Stimulated activated CD4-positive, alpha-beta T cell treated with anti-CD3 and anti-CD28 coated beads, Interleukin-15, amount 100 ng/mL, for 24 hours (primary cell): ENCODE measurements around the gene CUL7.
"Not testable (repeated sequence)": the region's sequence is repeated elsewhere in the genome, so short reads cannot be mapped to it uniquely, and the experiment has no call there.

Source experiments
- DNase-seq: peaks from one replicate; pipeline ENCODE4 v3.0.0-alpha.2; 2020

Gene CUL7

GRCh38 chr6:43043310-43043709 lies 10.3 kb downstream of the CUL7 start:
- DNase-seq = no peak

DNA sequence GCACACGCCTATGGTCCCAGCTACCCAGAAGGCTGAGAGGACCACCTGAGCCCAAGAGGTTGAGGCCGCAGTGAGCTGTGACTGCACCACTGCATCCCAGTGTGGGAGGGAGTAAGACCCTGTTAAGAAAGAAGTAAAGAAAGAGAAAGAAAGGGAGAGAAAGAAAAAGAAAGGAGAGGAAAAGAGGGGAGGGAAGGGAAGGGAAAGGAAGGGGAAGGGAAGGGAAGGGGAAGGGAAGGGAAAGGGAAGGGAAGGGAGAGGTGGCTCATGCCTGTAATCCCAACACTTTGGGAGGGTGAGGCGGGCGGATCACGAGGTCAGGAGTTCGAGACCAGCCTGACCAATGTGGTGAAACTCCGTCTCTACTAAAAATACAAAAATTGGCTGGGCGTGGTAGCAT lies 12.2 kb downstream of the CUL7 start:
- DNase-seq = not testable (repeated sequence)

- DNase-seq = no peak
These were observed 13.0 kb downstream of the CUL7 start for GRCh38 chr6:43040542-43041257.

DNA sequence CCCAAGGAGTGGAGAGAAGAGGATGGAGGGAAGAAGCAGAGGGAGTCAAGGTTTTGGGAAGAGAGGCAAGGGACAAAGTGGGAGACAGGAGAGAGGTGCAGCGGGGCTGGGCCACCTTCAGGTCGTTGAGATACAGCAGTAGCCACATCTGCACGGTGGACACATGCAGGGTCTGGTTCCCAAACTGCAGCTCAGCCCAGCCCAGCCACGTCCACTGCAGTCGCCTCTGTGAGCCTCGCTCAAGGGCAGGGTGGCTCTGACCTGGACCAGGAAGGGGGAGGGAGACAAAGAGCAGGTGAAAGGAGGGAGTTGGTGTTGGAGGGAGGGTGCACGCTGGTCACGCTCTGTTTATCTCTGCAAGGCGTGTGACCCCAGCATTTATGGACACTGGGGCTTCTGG lies 14.9 kb downstream of the CUL7 start:
- no peak for DNase-seq

DNA sequence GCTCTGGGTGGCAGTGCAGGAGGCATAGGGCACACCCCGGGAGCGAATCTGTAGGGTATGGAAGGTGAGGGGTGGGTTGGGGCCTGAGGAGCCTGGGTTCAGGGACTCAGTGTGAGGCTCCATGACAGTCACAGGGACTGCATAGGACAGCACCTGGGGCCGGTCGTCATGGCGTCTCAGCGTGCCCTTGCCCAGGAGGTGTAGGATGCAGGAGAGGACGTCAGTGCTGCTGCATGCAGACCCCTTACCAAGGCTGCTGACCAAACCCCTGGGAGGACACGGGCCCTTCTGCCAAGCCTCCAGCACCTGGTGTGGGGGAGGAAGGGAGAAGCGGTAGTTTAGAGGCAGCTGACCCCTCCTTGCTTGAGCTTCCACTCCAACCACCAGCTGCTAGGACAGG lies 15.9 kb downstream of the CUL7 start:
- no peak for DNase-seq

DNA sequence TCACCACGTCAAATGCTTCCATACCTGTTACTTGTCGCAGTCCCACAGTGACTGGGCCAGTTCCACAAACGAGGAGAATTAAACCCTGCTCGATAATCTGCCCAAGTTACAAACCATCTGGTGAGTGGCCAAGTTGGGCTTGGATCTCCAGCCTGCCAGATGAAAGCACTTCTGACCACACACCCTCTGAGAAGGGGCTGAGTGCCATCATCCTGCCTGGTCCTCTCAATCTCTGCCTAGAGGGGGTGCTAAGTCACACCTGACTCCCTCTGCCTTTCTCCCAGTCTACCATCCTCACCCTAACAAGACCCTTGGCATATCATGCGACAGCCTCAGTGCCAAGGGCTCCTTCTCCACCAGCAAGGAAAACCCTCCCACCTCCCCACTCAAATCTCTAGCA lies 16.5 kb downstream of the CUL7 start:
- no peak for DNase-seq

GRCh38 chr6:43036712-43037111 lies 16.9 kb downstream of the CUL7 start:
- DNase-seq = no peak

- DNase-seq = no peak
These were observed 18.0 kb downstream of the CUL7 start for GRCh38 chr6:43035495-43036194.

DNA sequence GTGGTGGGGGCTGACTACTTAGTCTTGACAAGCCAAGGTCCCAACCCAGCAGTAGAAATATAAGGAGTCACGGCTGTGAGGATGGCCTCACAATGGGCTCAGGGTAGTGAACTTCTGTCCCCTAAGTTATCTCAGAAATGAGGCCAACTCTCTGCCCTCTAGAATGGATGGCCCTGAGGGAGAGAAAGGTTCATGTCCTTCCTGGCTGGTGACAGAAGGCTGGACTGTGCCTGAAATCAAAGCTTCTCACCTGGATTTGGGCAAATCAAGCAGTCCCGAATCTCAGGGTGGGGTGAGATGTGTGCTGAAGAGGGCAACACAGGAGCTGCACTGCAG lies 19.5 kb downstream of the CUL7 start:
- DNase-seq = no peak

GRCh38 chr6:43033496-43034189 lies 20.0 kb downstream of the CUL7 start:
- DNase-seq = no peak

DNA sequence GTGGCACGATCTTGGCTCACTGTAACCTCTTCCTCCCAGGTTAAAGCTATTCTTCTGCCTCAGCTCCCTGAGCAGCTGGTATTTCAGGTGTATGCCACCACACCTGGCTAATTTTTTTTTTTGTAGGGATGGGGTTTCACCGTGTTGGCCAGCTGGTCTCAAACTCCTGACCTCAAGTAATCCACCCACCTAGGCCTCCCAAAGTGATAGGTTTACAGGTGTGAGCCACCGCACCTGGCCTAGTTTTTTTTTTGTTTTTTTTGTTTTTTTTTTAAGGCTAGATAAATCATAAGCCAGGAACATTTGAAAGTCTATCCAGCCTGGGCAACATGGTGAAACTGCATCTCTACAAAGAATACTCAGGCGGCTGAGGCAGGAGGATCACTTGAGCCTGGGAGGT lies 21.3 kb downstream of the CUL7 start:
- DNase-seq = no peak

DNA sequence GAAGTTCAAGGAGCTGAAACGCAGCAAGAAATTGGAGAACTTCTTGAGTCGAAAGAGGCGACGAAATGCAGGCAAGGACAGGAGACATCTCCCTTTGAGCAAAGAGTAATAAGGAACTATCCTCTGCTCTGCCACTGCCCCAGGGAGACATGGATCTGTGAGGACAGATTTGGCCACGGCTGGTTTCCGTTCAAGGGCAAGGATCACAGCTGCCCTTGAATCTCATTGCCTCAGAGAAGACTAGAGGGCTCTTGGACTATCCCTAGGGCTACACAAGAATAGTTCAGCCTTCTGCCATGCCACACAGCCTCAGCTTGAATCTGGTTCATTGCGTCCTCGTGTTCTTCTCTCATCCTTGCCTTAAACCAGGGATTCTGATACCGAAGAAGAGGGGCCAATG lies 24.5 kb downstream of the CUL7 start:
- DNase-seq = no peak

DNA sequence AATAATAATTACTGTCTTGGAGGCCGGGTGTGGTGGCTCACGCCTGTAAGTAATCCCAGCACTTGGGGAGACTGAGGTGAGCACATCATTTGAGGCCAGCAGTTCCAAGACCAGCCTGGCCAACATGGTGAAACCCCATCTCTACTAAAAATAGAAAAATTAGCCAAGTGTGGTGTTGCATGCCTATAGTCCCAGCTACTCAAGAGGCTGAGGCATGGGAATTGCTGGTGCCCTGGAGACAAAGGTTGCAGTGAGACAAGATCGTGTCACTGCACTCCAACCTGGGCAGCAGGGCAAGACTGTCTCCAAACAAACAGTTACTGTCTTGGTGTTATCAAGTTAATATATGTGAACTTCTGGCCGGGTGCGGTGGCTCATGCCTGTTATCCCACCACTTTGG lies 27.3 kb downstream of the CUL7 start:
- no peak for DNase-seq

DNA sequence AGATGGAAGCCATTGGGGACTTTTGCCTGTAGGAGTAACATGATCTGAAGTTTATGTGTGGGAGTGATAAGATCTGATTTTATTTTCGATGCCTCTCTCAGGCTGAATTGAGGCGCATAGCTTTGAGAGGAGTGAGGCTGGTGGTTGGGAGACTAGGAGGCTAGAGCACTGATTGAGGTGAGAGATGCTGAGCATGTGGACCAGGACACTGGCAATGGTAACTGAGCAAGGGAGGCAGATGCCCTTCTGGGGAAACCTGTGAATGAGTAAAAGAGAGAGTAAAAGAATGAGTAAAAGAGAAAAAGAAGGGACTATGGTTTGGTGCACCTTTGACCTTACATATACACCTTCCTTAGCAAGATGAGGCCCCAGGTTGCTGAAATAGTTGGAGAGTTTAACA lies 29.2 kb downstream of the CUL7 start:
- no peak for DNase-seq

DNA sequence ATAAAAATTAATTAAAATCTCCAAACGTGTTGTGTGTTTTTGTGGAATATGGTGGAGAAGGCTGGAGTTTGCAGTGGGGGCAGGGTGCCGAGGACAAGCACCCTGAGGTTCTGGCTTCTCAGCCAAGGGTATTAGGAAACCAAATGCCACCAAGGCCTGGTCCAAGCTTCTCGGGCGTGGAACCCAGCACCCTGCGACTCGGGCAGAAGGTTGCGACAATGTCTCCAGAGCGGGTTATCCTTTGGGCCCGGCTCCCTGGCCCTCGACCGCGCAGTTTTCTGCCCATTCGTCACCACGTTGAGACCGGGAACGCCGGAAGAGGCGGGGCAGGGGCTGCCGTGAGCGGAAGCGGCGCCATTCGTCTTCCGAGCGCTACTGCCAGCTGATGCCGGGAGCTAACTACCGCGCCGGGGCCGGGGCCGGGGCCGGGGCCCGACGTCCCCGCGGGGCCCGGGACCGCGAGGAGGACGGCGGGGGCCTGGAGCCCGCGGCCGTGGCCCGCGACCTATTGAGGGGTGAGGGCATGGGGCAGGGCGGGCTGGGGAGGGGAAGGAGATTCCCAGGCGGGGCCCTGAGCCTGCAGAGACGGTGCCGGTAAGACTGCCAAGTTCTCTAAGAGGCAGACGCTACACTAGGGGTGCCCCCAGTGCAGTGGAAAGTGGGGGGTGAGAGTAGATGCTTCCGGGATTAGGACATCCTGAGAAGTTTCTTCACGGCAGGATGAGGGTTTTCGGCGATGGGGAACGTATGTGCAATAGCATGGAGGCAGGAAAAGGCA lies 32.2 kb downstream of the CUL7 start, which contains the start of gene RRP36:
TSS of gene RRP36 (plus strand) at position 354 of the 778 bp plus-strand sequence. CDS start at position 386, 32 bp downstream.
- peak; percentile 87 for DNase-seq

- no peak for DNase-seq
These were observed 32.8 kb downstream of the CUL7 start for GRCh38 chr6:43020847-43021246.

DNA sequence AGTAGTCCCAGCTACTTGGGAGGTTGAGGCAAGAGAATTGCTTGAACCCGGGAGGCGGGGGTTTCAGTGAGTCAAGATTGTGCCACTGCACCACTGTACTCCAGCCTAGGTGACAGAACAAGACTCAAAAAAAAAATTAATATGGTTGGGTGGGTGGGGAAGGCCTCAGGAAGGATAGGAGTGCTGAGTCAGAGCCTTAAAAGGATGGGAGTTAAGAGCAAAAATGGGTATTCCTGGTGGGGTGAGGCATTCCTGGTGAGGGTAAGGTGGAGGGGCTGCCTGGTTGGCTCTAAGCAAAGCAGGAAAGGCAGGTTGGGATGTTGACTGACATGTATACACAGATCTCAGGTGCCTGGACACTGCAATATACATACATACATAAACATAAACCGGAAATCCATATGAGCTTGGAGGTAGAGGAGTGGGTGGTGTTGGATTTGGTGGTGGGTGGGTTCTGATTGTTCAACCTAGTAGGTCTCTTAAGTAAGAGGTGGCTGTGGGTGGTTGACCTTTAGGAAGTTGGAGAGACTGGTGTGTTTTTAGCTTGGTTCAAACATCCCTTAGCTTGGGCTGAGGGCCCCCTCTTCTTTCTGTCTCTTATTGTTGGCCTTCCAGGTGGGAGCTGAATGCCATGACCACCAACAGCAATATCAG lies 33.5 kb downstream of the CUL7 start:
- no peak for DNase-seq

GRCh38 chr6:43019152-43019551 lies 34.5 kb downstream of the CUL7 start:
- DNase-seq = no peak

- DNase-seq = no peak
These were observed 36.7 kb downstream of the CUL7 start for GRCh38 chr6:43016943-43017334.

GRCh38 chr6:43016176-43016942 lies 37.3 kb downstream of the CUL7 start:
- no peak for DNase-seq

GRCh38 chr6:43014434-43014909 lies 39.2 kb downstream of the CUL7 start:
- no peak for DNase-seq
